Body of pancreas (tissue), 4 donors: ENCODE results near the gene MRPL9. TPM values are rescaled to one million over a fixed set of nuclear protein-coding genes. Genes with fewer than 3 reads are reported as not detected.
"Not testable (repeated sequence)": the region's sequence is repeated elsewhere in the genome, so short reads cannot be mapped to it uniquely, and the experiment has no call there.

Experiments
- ATAC-seq: fragments of 150-250 bp; one replicate; pipeline ENCODE4 v1.9.1; 2016
- DNase-seq, 4 donors: peaks; one replicate each; pipeline ENCODE4 v3.0.0-alpha.2; 2019
- H3K27ac ChIP-seq, 4 donors: fragments of 200-600 bp; sonication (generic); 1 replicate in 3 of 4; 2 replicates in 1 of 4; pipeline versions ENCODE4 v1.5.1 to v1.6.1; 2016 to 2019; ENCODE audit warnings: mild to moderate bottlenecking in 1 of 4, mixed read lengths in 1 of 4, moderate library complexity in 1 of 4
- H3K27me3 ChIP-seq, 2 donors: fragments of 200-600 bp; sonication (generic); one replicate each; pipeline ENCODE4 v1.6.0; 2016; ENCODE audit warnings: mild to moderate bottlenecking in 1 of 2
- H3K36me3 ChIP-seq, 2 donors: fragments of 200-600 bp; sonication (generic); replicated peaks in 1 of 2; 2 replicates each; pipeline ENCODE4 v1.5.1; 2016; ENCODE audit warnings: low read depth in 2 of 2; ENCODE audit not compliant: insufficient read depth in 1 of 2
- H3K4me1 ChIP-seq: fragments of 200-600 bp; sonication (generic); one replicate; pipeline ENCODE4 v1.6.0; 2016
- H3K4me3 ChIP-seq, 2 donors: fragments of 200-600 bp; sonication (generic); 1 replicate in 1 of 2; 2 replicates in 1 of 2; pipeline ENCODE4 v1.5.1; 2016 to 2019
- H3K9me3 ChIP-seq, 3 donors: fragments of 200-600 bp; sonication (generic); 1 replicate in 2 of 3; 2 replicates in 1 of 3; pipeline ENCODE4 v1.5.1; 2016
- CTCF ChIP-seq, 7 experiments: fragments of 450-650 bp in 4 of 7; fragments of 200-600 bp in 3 of 7; sonication (generic) in 3 of 7; IDR thresholded peaks; one replicate each; pipeline ENCODE4 v1.5.1; 2016 to 2019; ENCODE audit warnings: antibody characterized with exemption in 7 of 7
- POLR2A ChIP-seq, 3 donors: fragments of 450-650 bp; IDR thresholded peaks; one replicate each; pipeline ENCODE4 v1.6.1; 2016; ENCODE audit warnings: antibody characterized with exemption in 3 of 3, mild to moderate bottlenecking in 2 of 3
- WGBS, 2 donors: methylation state at CpG; one replicate each; pipeline ENCODE4 v1.1.5; 2017; 5-methylcytosine and 5-hydroxymethylcytosine counted together
- intact Hi-C: fragments of 100-400 bp; cut with DNase I; formaldehyde crosslinking; loops from one replicate; pipeline ENCODE4 v1.15.1; 2023
- total RNA-seq, 2 donors: library from RNA; depleted of rRNA; stranded (reverse); fragments of >200 nt; gene quantifications; one replicate each; pipeline ENCODE4 v1.1.0, GENCODE V29; 2016

The MRPL9 gene
- total RNA-seq, 2 donors from 2014 or later = 24.6 to 40.2 TPM

GRCh38 chr1:151774256-151774922, 11.1 kb upstream of the MRPL9 start:
- DNase-seq (no peak), ATAC-seq (no peak)
- Histone ChIP-seq H3K9me3 (no peaks in the 10 kb centered on the region), H3K27me3 (no peaks in the 10 kb centered on the region), H3K4me1 (no peaks in the 10 kb centered on the region), H3K4me3 (no peak overlapping the region), H3K27ac (no peak overlapping the region), H3K36me3 (peaks cover 0 to 6% of the 10 kb centered on the region in 2 donors)
- no peak for TF ChIP-seq POLR2A (IDR thresholded peaks at IDR 0.05)
- no peak for TF ChIP-seq CTCF (IDR thresholded peaks at IDR 0.05)
- WGBS, 2 donors = 64 to 77% methylated on average over 3 of the region's 3 CpGs
- intact Hi-C loops = no loop called here

- no peak for TF ChIP-seq POLR2A (IDR thresholded peaks at IDR 0.05)
- no peak for TF ChIP-seq CTCF (IDR thresholded peaks at IDR 0.05)
- H3K4me1 ChIP-seq = no peaks in the 10 kb centered on the region
- DNase-seq = no peak
- ATAC-seq = no peak
- H3K27ac ChIP-seq = no peak overlapping the region
- H3K4me3 ChIP-seq = no peak overlapping the region
- WGBS, 2 donors = 69 to 72% methylated on average over 5 of the region's 5 CpGs
- H3K27me3 ChIP-seq = no peaks in the 10 kb centered on the region
- intact Hi-C loops = no loop called here
- peaks cover 0 to 6% of the 10 kb centered on the region in 2 donors for H3K36me3 ChIP-seq
- no peaks in the 10 kb centered on the region for H3K9me3 ChIP-seq
These were observed 10.4 kb upstream of the MRPL9 start for GRCh38 chr1:151773702-151774101.

GRCh38 chr1:151769270-151769669, 6.0 kb upstream of the MRPL9 start:
- H3K4me3 ChIP-seq, H3K9me3 ChIP-seq, H3K27me3 ChIP-seq, H3K27ac ChIP-seq, ATAC-seq, H3K36me3 ChIP-seq, DNase-seq, intact Hi-C loops: not testable (repeated sequence)
- peaks cover 14% of the 10 kb centered on the region for H3K4me1 ChIP-seq
- WGBS, 2 donors = 87% methylated on average over 19 of the region's 34 CpGs; no CpG with 5 or more reads in 1 of the 2 donors

GRCh38 chr1:151768351-151769066, 5.2 kb upstream of the MRPL9 start:
- H3K4me3 ChIP-seq, H3K9me3 ChIP-seq, intact Hi-C loops, H3K27me3 ChIP-seq, H3K36me3 ChIP-seq: not testable (repeated sequence)
- DNase-seq = peak in 3 of 4 donors; percentile 8 to 28 (median 25)
- ATAC-seq = peak; percentile 65
- 26 to 27% methylated on average over 2 of the region's 7 CpGs for WGBS, 2 donors
- peaks cover 19% of the 10 kb centered on the region for H3K4me1 ChIP-seq
- peak overlapping the region in 2 of 4 donors; percentile 39 to 42 for H3K27ac ChIP-seq

- no peaks in the 10 kb centered on the region for H3K27me3 ChIP-seq
- peak overlapping the region in 3 of 4 donors; percentile 87 to 91 (median 91) for H3K27ac ChIP-seq
- H3K4me3 ChIP-seq = peak overlapping the region; percentile 79 to 97
- DNase-seq (no peak), ATAC-seq (peak; percentile 3)
- no peaks in the 10 kb centered on the region for H3K9me3 ChIP-seq
- 33 to 49% methylated on average over 10 of the region's 10 CpGs for WGBS, 2 donors
- peaks cover 0 to 6% of the 10 kb centered on the region in 2 donors for H3K36me3 ChIP-seq
- intact Hi-C loops = no loop called here
- peaks cover 25% of the 10 kb centered on the region for H3K4me1 ChIP-seq
- TF ChIP-seq CTCF (IDR thresholded peaks at IDR 0.05) = no peak
- no peak for TF ChIP-seq POLR2A (IDR thresholded peaks at IDR 0.05)
These were observed 694 bp upstream of the MRPL9 start for GRCh38 chr1:151763990-151764389.
